ENCODE results near the gene BACE1-AS. TPM values are rescaled to one million over a fixed set of nuclear protein-coding genes. Genes with fewer than 3 reads are reported as not detected.
"Not testable (repeated sequence)": the region's sequence is repeated elsewhere in the genome, so short reads cannot be mapped to it uniquely, and the experiment has no call there.

The BACE1-AS gene
- total RNA-seq, 1 donor from 2014 or later = 8.3 TPM

- ATAC-seq (ENCODE audit: poor library complexity) (peak; percentile 36), DNase-seq (no peak)
- intact Hi-C loops (cut with DNase I) = no loop called here
These were observed 24.4 kb downstream of the BACE1-AS start for GRCh38 chr11:117315285-117316196.

- DNase-seq = peak; percentile 90
- ATAC-seq (ENCODE audit: poor library complexity) = peak; percentile 96
- intact Hi-C loops (cut with DNase I) = no loop called here
These were observed 25.2 kb downstream of the BACE1-AS start, which contains the start of gene BACE1 for GRCh38 chr11:117316197-117316961. BACE1 (minus strand) TSS chr11:117316256; CDS start chr11:117315795, 461 bp downstream.

GRCh38 chr11:117318738-117319137 lies 27.6 kb downstream of the BACE1-AS start:
- DNase-seq (no peak), ATAC-seq (ENCODE audit: poor library complexity) (no peak)
- intact Hi-C loops (cut with DNase I) = no loop called here

GRCh38 chr11:117319214-117319840 lies 28.2 kb downstream of the BACE1-AS start:
- DNase-seq (no peak), ATAC-seq (ENCODE audit: poor library complexity) (no peak)
- intact Hi-C loops (cut with DNase I) = no loop called here

GRCh38 chr11:117327255-117327566 lies 36.1 kb downstream of the BACE1-AS start:
- DNase-seq; ATAC-seq (ENCODE audit: poor library complexity); intact Hi-C loops (cut with DNase I): not testable (repeated sequence)

GRCh38 chr11:117327567-117328374 lies 36.6 kb downstream of the BACE1-AS start, which contains the start of gene CEP164:
CEP164 (plus strand) TSS chr11:117327854; CDS start chr11:117338587, 10,733 bp downstream.
- intact Hi-C loops (cut with DNase I) = no loop called here
- peak; percentile 97 for DNase-seq
- ATAC-seq (ENCODE audit: poor library complexity) = peak; percentile 98

GRCh38 chr11:117328375-117329010 lies 37.3 kb downstream of the BACE1-AS start:
- DNase-seq (peak; percentile 54), ATAC-seq (ENCODE audit: poor library complexity) (peak; percentile 72)
- intact Hi-C loops (cut with DNase I) = no loop called here

- intact Hi-C loops (cut with DNase I) = no loop called here
- ATAC-seq (ENCODE audit: poor library complexity) = no peak
- DNase-seq = no peak
These were observed 41.7 kb downstream of the BACE1-AS start for GRCh38 chr11:117332843-117333242.

GRCh38 chr11:117333917-117334316 lies 42.8 kb downstream of the BACE1-AS start:
- ATAC-seq (ENCODE audit: poor library complexity) (no peak), DNase-seq (no peak)
- intact Hi-C loops (cut with DNase I) = no loop called here

GRCh38 chr11:117334896-117335295 lies 43.8 kb downstream of the BACE1-AS start:
- no peak for DNase-seq

GRCh38 chr11:117335399-117335798 lies 44.3 kb downstream of the BACE1-AS start:
- DNase-seq (no peak), ATAC-seq (ENCODE audit: poor library complexity) (no peak)
- intact Hi-C loops (cut with DNase I) = no loop called here

More at GRCh38 chr11:117334896-117335295, 43.8 kb downstream of the BACE1-AS start:
- ATAC-seq (ENCODE audit: poor library complexity) = no peak
- intact Hi-C loops (cut with DNase I) = no loop called here

GRCh38 chr11:117337076-117337475 lies 45.9 kb downstream of the BACE1-AS start:
- ATAC-seq (ENCODE audit: poor library complexity) (no peak), DNase-seq (no peak)
- intact Hi-C loops (cut with DNase I) = no loop called here

Other genes with a start within 250 kb of the BACE1-AS start
- gene SIK3, start 192.9 kb upstream of the BACE1-AS start, total RNA-seq = 30.6 TPM
- gene PAFAH1B2, start 147.1 kb upstream of the BACE1-AS start, total RNA-seq = 42.6 TPM
- gene SIDT2, start 112.6 kb upstream of the BACE1-AS start, total RNA-seq = 19.5 TPM
- 91.4 TPM for gene TAGLN, start 92.0 kb upstream of the BACE1-AS start, total RNA-seq
- 22.3 TPM for gene PCSK7, start 59.3 kb upstream of the BACE1-AS start, total RNA-seq
- 19.8 TPM for gene RNF214, start 58.7 kb upstream of the BACE1-AS start, total RNA-seq
- 10.4 TPM for gene BACE1, start 24.9 kb downstream of the BACE1-AS start, total RNA-seq
- 4.3 TPM for gene CEP164, start 36.5 kb downstream of the BACE1-AS start, total RNA-seq

All from Right ventricle myocardium superior (tissue), 1 donor.